DOHH2 (cell line): Measurements from ENCODE around the gene BPI.

ENCODE experiments used
- H3F3A ChIP-seq: fragments of 200-600 bp; sonication (generic), shearing (Covaris generic); 2 replicates; pipeline ENCODE4 v1.6.0; 2016; ENCODE audit warnings: antibody characterized with exemption, mild to moderate bottlenecking; ENCODE audit not compliant: control insufficient read depth, insufficient read depth
- H3K27ac ChIP-seq: fragments of 200-600 bp; sonication (generic); 2 replicates; pipeline ENCODE4 v1.5.1; 2014; ENCODE audit warnings: low read depth, mild to moderate bottlenecking, low read length, moderate library complexity
- H3K27me3 ChIP-seq: fragments of 200-600 bp; sonication (generic); 2 replicates; pipeline ENCODE4 v1.6.1; 2014; ENCODE audit warnings: mild to moderate bottlenecking, low read length, mixed read lengths; ENCODE audit not compliant: control insufficient read depth
- H3K36me3 ChIP-seq: fragments of 200-600 bp; sonication (generic); 2 replicates; pipeline ENCODE4 v1.6.1; 2014; ENCODE audit warnings: mild to moderate bottlenecking, low read length, moderate library complexity, mixed read lengths; ENCODE audit not compliant: control insufficient read depth
- H3K4me1 ChIP-seq: fragments of 200-600 bp; sonication (generic); 2 replicates; pipeline ENCODE4 v1.6.1; 2014; ENCODE audit warnings: mild to moderate bottlenecking, low read length, mixed read lengths; ENCODE audit not compliant: control insufficient read depth
- H3K4me2 ChIP-seq: fragments of 200-600 bp; sonication (generic); 2 replicates; pipeline ENCODE4 v1.6.0; 2014; ENCODE audit warnings: mild to moderate bottlenecking, low read length, moderate library complexity
- H3K4me3 ChIP-seq: fragments of 200-600 bp; sonication (generic); 2 replicates; pipeline ENCODE4 v1.5.1; 2014; ENCODE audit warnings: mild to moderate bottlenecking, low read length, mixed read lengths
- H3K79me2 ChIP-seq: fragments of 200-600 bp; sonication (generic); 2 replicates; pipeline ENCODE4 v1.6.1; 2014; ENCODE audit warnings: mild to moderate bottlenecking, low read length, mixed read lengths; ENCODE audit not compliant: control insufficient read depth
- H3K9me2 ChIP-seq: fragments of 200-600 bp; sonication (generic); replicated peaks from 2 replicates; pipeline ENCODE4 v1.6.1; 2014; ENCODE audit warnings: mild to moderate bottlenecking, low read length, mixed read lengths; ENCODE audit not compliant: control insufficient read depth
- H3K9me3 ChIP-seq: fragments of 200-600 bp; sonication (generic); 2 replicates; pipeline ENCODE4 v1.6.1; 2014; ENCODE audit warnings: antibody characterized with exemption, low read length, mixed read lengths; ENCODE audit not compliant: control insufficient read depth, insufficient read depth
- H4K20me1 ChIP-seq: fragments of 200-600 bp; sonication (generic); 2 replicates; pipeline ENCODE4 v1.6.0; 2014; ENCODE audit warnings: low read depth, mild to moderate bottlenecking, antibody characterized with exemption, low read length, moderate library complexity; ENCODE audit not compliant: control insufficient read depth, insufficient read depth
- EZH2phosphoT487 ChIP-seq: fragments of 200-600 bp; sonication (generic); IDR thresholded peaks from 2 replicates; pipeline ENCODE4 v1.6.1; 2017; ENCODE audit warnings: borderline replicate concordance, mild to moderate bottlenecking, antibody characterized with exemption, low read length, moderate library complexity, mixed read lengths
- TF ChIP-seq, protein P1 (sequence below): fragments of 200-600 bp; sonication (generic); IDR thresholded peaks from one replicate; pipeline ENCODE4 v1.5.1; 2014; ENCODE audit warnings: antibody characterized with exemption, mild to moderate bottlenecking, low read depth, low read length; ENCODE audit not compliant: poor library complexity, severe bottlenecking

BPI gene

DNA sequence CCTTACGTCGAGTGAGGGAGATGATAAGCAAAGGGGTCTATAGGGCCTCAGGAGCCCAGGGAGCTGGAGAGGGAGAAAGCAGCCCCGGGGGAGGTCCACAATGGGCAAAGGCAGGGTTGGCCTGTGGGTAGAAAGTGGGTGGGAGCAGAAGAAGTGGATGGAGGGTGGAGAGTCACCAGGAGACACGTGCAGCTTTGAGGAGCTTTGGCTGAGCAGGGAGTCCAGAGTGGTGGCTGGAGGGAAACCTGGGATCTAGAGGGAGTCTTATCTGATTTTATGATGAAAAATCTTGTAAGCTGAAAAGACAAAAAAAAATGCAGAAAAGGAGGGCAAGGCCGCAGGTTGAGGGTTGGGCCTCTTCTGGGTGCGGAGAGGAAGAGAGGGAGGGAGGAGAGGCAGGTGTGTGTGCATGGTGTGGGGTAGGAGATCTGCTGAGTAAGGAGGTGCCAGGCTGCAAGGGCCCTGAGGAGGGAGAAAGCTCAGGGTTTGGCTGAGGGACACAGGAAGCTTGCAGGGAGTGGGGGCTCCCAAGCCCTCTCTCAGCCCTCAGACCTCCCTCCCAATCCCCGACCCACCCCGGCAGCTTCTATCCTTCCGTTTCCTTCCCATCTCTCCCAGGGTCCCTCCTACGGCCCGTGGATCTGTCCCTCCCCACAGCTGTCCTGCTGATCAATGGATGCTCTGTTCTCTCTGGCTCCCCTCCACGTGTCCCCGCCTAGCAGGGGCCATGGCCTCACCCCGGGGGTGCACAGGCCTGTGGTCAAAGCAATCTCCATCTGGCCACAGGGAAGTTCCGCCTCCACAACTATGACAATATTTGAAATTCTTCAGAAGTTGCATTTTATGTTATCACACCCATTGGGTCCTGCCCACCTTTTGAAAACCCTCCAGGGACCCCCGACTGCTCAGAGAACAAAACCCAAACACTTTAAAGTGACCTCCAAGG lies 17.1 kb upstream of the BPI start:
- no peaks in the 10 kb centered on the region for H3K9me2 ChIP-seq
- no peak overlapping the region for H3K4me3 ChIP-seq
- no peak overlapping the region for H3K4me2 ChIP-seq
- no peaks in the 10 kb centered on the region for H3K36me3 ChIP-seq
- no peak for TF ChIP-seq EZH2phosphoT487
- TF ChIP-seq, protein P1, sequence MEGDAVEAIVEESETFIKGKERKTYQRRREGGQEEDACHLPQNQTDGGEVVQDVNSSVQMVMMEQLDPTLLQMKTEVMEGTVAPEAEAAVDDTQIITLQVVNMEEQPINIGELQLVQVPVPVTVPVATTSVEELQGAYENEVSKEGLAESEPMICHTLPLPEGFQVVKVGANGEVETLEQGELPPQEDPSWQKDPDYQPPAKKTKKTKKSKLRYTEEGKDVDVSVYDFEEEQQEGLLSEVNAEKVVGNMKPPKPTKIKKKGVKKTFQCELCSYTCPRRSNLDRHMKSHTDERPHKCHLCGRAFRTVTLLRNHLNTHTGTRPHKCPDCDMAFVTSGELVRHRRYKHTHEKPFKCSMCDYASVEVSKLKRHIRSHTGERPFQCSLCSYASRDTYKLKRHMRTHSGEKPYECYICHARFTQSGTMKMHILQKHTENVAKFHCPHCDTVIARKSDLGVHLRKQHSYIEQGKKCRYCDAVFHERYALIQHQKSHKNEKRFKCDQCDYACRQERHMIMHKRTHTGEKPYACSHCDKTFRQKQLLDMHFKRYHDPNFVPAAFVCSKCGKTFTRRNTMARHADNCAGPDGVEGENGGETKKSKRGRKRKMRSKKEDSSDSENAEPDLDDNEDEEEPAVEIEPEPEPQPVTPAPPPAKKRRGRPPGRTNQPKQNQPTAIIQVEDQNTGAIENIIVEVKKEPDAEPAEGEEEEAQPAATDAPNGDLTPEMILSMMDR = no peak
- H4K20me1 ChIP-seq = no peaks in the 10 kb centered on the region
- H3F3A ChIP-seq = no peaks in the 10 kb centered on the region
- no peaks in the 10 kb centered on the region for H3K4me1 ChIP-seq
- H3K79me2 ChIP-seq = no peaks in the 10 kb centered on the region
- no peak overlapping the region for H3K27ac ChIP-seq
- H3K27me3 ChIP-seq = peaks cover 4% of the 10 kb centered on the region
- no peaks in the 10 kb centered on the region for H3K9me3 ChIP-seq

DNA sequence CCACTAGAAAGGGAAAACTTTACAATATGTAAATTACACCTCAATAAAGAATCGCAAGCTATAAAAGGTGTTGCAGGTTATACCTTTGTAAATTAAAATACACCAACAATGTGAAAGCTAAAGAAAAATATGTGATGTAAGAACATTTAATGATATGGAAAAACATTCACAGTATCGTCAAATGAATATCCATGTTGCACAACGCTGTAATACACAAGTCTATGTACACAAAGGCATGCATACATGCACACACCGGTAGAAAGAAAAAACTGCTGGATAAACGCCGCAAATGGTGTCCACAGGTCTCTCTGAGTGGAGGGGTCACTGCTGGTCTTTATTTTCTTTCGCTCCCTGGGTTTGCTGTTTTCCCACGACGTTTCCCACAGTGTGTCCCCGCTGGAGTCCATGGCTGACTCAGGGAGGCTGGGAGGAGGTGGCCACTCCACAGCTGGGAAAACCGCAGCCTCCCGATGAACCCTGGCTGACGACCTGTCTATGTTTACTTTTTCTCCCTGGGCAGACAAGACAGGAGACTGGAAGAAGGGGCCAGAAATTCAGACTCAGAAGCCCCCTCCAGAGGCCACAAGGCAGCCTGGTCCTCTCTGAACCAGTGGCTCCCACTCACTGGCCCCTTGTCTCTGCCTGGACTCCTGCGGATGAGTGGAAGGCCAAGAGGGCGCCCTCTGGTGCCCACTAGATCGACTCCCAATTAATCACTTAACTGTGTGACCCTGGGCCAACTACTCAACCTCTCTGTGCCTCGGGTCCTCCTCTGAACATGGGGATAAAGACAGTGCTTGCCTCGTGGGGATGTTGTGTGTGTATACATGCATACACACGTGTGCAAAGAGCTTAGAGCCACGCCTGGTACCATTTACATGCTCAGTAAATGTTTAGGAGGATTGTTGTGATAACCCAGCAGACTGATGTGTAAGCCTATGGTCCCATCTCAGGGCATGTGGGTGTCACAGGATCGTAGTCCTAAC lies 12.8 kb upstream of the BPI start:
- H4K20me1 ChIP-seq = no peaks in the 10 kb centered on the region
- H3K27ac ChIP-seq = no peak overlapping the region
- no peaks in the 10 kb centered on the region for H3F3A ChIP-seq
- no peaks in the 10 kb centered on the region for H3K9me3 ChIP-seq
- no peak overlapping the region for H3K4me3 ChIP-seq
- peaks cover 7% of the 10 kb centered on the region for H3K27me3 ChIP-seq
- no peak overlapping the region for H3K4me2 ChIP-seq
- TF ChIP-seq, protein P1 = peak; percentile 60
- TF ChIP-seq EZH2phosphoT487 = no peak
- no peaks in the 10 kb centered on the region for H3K9me2 ChIP-seq
- H3K4me1 ChIP-seq = no peaks in the 10 kb centered on the region
- no peaks in the 10 kb centered on the region for H3K79me2 ChIP-seq
- no peaks in the 10 kb centered on the region for H3K36me3 ChIP-seq

DNA sequence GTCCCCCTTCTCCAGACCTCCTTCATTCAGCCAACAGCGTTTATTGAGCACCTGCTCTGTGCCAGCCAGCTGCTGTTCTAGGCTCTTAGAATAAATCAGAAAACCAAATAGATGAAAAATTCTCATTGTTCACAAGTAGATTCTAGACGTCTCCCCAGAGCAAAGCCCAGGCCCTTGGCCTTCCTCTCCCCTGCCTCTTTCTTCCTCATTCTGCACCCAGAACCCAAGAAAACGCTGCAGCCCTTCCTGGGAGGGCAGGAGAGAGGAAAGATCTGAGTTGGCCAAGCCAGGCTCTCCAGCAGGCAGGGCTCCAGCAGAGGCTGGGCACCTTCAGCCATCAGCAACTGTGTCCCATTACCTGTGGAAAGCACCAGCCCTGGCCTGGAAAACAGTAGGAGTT lies 12.0 kb upstream of the BPI start:
- no peaks in the 10 kb centered on the region for H3K36me3 ChIP-seq
- H4K20me1 ChIP-seq = no peaks in the 10 kb centered on the region
- no peaks in the 10 kb centered on the region for H3K79me2 ChIP-seq
- no peak overlapping the region for H3K27ac ChIP-seq
- no peak for TF ChIP-seq EZH2phosphoT487
- TF ChIP-seq, protein P1 = no peak
- H3K9me2 ChIP-seq = no peaks in the 10 kb centered on the region
- peaks cover 7% of the 10 kb centered on the region for H3K27me3 ChIP-seq
- H3F3A ChIP-seq = no peaks in the 10 kb centered on the region
- H3K4me2 ChIP-seq = no peak overlapping the region
- H3K4me3 ChIP-seq = no peak overlapping the region
- H3K9me3 ChIP-seq = no peaks in the 10 kb centered on the region
- H3K4me1 ChIP-seq = no peaks in the 10 kb centered on the region
